Stimulated activated CD8-positive, alpha-beta memory T cell treated with anti-CD3 and anti-CD28 coated beads, Interleukin-7, amount 100 ng/mL, for 1 hour (primary cell): ENCODE results near the gene CSGALNACT2.
"Not testable (repeated sequence)": the region's sequence is repeated elsewhere in the genome, so short reads cannot be mapped to it uniquely, and the experiment has no call there.

ENCODE experiments used
- DNase-seq, 2 donors: peaks; one replicate each; pipeline ENCODE4 v3.0.0-alpha.2; 2020; ENCODE audit warnings: low read depth in 2 of 2

CSGALNACT2 gene

DNA sequence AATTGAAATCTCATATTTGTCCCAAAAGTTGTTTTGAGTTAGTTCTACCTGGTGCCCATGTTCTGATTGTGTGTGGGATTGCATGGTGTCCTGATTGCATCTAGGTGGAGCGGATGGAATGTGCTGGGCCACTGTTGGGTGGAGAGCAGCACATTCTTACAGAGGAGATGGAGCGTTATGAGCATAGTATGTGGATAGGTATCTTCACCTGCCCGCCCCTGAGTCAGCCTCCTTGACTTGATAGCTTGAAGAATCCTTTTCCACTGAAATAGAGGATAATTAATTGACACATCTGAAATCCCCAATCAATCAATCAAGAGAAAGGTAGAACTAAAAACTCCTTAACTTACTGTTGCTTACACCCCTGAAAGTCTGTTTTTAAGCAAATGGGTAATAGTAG lies 45.5 kb downstream of the CSGALNACT2 start:
- not testable (repeated sequence) for DNase-seq

DNA sequence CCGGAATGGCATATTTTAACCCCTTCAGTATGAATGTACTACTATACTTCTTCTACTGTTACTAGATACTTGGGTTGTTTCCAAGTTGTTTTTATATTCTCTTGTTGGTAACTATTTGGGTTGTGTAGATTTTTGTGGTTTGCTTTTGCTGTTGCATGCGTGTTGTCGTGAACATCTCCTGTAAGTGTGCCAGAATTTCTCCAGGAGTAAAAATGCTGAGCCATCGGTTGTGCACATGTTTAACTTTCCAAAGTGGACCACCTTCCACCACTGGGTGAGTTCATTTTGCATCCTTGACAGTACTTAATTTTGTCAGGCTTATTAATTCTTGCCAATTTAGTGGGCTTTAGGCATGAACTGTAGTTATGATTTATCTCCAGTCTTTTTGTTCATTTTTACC lies 47.9 kb downstream of the CSGALNACT2 start:
- no peak for DNase-seq

DNA sequence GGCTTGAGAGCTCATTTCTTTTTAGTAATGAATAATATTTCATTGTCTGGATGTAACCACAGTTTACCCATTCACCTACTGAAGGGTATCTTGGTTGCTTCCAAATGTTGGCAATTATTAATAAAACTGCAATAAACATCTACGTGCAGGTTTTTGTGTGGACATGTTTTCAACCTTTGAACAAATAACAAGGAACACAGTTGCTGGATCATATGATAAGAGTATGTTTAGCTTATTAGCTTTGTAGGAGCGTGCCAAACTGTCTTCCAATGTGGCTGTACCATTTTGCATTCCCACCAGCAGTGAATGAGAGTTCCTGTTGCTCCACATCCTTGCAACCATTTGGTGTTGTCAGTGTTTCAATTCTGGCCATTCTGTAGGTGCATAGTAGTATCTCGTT lies 49.0 kb downstream of the CSGALNACT2 start:
- DNase-seq = no peak

DNA sequence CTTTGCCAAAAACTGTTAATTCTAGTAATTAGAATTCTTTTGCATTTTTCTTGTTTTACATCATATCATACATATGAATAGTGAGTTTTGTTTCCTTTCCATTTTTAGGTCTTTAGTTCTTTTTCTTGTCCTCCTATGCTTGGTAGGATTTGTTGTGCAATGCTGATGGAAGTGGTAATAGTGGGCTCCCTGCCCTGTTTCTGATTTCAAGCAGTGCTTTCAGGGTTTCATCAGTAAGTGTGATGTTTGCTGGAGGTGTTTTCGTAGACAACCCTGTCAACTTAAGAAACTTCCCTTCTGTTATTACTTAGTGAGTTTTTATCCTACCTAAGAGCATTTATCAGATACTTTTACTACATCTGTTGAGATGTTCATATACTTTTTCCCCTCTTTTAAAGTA lies 50.5 kb downstream of the CSGALNACT2 start:
- DNase-seq = no peak

DNA sequence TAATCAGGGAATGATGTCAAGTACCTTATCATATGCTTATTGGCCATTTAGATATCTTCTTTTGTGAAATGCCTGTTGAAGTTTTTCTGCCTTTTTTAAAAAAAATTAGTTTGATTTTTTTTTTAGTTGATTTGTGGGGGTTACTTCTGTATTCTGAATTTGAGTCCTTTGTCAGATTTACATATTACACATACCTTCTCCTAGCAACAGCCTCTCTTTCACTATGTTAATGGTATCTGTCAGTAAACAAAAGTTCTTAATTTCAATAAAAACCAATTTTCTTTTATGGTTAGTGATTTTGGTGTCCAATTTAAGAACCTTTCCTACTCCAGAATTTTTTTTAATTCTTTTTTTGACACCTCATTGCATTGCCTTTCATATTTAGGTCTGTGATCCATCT lies 52.0 kb downstream of the CSGALNACT2 start:
- DNase-seq = no peak

DNA sequence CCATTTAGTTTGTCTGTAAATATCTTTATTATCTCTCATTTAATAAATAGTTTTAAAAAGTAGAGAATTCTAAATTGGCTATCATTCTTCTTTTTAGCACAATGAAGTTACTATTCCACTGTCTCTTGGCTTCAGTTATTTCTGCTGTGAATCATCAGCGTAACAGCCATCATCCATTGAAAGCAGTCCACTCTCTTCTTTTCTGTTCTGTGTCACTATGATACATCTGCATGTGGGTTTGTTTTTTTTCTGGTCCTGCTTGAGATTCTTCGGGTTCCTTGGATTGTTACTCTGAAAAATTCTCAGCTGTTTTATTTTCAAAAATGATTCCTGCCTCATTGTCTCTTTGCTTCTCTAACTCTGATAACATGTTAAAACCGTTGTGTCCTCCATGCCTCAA lies 52.5 kb downstream of the CSGALNACT2 start:
- no peak for DNase-seq

DNA sequence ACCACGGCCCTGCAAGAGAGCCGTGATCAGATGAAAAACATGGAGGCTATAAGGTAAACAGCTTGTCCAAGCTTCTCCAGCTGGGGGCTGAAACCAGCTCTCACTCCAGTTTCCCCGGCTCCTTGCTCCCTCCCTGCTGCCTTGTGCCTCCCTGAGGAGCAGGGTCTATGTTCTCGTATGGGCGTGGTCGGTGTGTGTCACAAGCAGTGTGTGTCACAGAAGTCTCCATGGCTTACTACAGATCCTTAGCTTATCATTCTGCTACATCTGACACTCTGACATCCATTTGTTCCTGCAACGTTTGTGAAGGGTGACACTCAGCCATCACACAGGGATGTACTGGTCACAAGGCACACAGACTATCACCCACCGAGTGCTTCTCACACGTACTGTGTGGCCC lies 54.6 kb downstream of the CSGALNACT2 start:
- no peak for DNase-seq

DNA sequence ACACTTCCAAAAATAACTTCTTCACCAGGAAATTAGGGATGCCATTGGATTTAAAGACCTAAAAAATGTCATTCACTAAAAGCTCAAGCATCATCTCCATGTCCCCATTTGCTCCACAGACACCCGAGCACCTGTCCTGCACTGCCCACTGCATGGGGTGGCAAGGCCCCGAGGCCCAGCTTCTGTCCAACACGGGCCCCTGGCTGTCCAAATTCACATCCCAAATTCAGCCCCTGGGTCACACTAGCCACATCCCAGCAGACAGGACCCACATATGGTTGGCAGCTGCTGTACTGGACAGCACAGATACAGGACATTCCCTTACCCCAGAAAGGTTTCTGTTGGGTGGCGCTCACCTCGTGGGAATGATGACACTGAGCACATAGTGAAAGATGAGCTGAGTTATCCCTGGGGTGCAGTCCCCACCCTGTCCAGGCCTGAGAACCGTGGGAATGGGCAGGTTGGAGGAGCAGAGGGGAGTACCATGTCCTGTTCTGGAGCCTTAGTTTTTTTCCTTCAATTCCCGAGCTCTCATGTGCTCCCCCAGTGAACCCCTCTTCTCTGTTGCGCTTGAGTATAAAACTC lies 55.3 kb downstream of the CSGALNACT2 start:
- DNase-seq = no peak

DNA sequence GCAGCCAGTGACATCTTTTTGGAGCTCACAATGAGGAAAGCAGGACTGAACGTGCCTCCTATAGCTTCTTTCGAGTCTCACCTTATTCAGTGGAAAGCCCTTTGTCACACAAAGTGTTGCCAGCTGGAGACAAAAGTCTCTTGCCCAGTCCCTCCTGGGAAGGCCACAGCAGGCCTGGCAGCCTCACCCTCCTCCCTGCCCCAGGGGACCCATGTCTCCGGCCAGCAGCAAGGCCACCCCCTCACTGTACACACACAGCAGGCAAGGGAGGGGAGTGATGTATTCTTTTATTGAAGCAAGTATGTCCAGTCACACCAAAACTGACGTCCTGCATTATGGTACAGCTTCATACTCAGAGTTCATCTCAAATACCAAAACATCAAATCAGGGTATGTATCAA lies 56.0 kb downstream of the CSGALNACT2 start:
- no peak for DNase-seq

DNA sequence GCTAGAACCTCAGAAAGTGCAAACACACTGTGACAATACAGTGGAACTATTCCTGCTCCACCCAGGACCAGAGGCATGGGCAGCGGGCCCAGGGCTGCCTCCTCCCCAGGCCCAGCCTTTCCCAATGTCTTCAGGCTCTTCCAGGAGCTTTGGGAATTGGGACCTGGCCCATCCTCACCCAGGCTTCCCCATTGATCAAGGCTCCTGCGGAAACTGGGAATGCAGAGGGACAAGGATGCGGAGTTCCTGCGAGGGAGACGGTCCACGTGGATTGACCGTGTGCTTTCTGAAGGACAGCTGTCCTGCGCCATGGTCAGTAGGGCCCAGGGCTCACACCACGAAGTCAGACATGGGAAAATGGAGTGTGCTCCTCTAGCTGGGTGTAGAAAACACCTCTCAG lies 56.6 kb downstream of the CSGALNACT2 start:
- DNase-seq = no peak

DNA sequence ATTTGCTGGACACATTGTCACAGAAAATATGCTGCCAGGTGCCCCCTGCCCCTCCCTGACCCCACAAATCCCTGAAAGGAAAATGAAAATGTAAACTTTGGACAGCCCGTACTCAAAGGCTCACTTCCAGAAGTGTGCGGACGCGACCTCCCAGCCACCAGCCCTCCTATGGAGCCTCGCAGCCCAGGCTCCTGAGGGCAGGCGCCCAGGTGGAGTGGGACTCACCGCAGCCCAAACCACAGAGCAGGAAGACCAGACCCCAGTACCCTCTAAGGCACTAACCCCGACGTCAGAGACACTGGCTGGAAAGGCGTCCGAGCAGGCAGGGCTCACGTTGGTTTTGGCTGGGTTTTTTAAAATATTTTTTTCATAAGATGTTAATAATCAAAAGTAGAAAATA lies 57.3 kb downstream of the CSGALNACT2 start:
- DNase-seq = no peak

DNA sequence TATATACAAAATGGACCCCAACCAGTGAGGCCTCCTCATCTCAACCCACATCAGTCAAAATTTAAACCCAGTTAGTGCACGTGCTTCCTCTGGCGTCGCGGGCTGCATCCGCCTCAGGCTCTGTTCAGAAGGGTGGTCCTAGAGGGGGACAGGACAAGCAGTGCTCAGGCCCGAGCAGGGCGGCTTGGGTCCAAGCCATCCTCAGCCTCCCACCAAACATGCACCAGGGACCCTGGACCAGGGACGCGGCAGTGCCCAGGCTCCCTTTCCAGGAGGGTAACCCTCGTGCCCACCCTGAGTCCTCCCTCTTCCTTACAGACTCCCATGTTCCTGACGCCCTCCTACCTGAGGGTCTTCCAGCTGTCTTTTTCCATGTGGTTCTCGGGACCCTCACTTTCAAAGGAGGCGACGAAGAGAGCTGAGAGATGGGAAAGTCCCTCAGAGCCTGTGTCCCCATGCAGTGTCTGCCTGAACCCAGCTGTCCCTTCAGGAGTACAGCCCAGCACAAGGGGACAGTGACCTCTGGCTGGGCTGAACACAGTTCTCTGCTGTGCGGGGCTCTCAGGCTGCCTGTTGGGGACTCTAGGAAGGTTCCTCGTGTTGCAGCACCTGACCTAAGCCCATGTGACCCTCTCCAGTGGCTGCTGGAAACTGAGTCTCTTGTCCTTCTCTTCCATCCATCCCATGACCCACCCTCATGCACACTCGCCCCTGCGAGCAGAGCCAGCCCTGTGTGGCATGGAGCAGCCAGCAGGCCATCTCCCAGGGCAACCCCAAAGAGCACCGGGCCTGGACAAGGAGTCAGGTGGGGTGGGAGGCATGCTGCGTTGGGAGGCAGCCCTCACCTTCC lies 58.1 kb downstream of the CSGALNACT2 start:
- no peak for DNase-seq

DNA sequence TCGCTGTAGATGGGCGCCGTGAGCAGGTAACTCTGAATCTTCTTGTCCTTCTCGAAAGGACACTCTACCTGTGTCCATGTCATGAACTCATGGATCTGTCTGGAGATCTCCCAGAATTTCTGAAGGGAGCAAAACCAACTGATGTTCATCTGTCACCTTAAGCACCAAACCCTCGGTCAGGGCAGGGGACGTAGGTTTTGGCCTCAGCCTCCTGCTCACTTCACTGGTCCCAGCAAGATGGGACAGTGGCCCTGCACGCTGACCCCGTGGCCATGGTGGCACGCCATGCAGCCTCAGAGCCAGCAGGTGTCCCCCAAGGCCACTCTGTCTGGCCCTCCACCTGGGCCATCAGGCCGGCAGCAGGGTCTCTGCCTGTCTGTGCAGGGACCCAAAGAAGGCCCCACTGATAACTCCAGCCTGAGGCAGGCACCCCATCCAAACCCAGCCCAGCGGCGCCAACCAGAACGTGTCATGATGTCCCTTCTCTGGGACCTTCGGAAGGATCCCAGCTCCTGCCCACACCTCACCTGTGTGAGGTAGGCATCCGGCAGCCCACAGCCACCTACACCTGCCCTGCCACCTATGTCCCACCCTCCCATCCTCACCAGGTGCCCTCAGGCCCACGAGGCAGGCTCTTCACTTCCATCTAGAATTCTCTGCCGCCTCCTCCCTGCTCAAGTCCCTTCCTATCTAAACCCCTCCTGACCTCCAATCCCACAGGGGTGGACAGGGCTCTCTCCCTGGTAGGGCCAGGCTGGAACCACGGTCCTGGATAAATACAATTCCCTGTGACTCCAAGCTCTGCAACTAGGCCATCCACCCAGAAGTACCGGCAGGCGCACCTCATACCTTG lies 59.0 kb downstream of the CSGALNACT2 start:
- DNase-seq = no peak

DNA sequence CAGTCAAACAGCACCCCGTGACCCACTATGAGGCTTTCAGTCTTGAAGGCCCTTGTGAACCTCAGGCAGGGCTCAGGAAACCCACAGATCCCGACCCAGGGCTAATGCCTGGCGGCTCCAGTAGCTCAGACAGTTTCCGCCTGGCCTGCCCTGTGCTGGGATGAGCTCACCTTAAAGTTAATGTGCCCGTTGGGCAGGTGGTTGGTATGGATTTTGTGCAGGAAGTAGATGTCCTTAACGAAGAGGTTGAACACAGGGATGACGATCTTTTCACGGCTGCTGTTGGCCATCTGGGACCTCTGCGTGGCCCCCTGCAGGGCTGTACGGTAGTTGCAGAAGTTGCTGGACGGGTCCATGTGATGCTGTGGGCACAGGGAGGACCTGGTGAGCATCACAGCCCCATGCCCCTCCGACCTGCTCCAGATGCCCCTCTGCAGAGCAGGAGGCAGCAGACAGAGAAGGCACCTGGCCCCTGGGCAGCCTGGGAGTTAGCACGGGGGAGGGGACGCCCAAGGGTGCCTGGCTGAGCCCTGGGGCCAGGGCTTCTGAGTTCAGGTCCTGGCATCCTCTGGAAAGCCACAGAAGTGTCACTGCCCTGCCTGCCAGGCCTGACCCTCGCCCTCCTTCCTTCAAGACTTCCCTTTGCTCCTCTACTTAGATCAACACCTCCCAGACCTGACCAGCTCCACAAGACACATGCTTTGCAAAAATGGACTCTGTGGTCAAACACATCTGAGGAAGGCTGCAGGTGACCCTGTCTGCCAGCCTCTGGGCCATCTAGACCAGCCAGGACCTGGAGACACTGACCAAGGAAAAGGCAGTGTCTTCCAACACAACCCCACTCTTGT lies 59.8 kb downstream of the CSGALNACT2 start:
- no peak for DNase-seq

DNA sequence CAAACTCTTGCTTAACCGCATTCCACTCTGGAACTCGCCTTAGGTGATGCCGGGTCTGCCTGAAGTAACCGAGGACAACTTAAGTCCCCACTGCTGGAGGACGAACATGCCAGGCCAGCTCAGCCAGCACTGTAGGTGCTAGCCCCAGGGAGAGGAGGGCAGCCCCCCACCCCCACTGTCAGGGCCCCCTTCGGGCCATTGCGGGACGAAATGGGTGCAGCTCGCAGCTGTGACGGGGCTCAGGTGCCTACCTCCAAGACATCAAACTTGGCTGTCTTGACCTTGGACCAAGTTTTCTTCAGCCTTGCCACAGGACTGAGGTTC lies 60.4 kb downstream of the CSGALNACT2 start:
- DNase-seq = no peak

DNA sequence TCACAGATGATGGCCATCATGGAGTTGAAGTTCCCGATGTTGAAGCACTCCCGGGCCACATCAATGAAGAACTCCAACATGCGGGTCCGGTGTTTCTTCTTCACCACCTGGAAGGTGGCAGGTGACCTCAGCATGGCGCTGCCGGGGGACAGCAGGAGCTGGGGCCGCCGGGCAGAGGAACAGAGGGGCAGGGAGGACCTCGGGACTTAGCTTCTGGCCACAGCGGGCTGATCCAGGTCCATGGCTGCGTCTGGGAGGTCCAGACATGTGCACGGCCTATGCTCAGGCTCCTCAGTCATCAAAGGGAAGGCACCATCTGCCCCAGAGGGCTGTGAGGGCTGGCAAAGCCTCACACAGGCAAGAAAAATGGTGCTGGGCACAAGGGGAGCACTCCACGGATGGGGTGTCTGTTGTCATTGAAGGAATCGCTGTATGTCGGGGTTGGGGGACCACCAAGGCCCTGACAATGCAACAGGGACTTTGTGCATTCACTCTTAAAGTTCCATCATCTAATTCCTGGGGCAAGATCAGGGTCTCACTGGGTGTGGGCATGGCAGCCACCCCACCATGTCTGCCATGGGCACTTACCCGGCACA lies 60.9 kb downstream of the CSGALNACT2 start:
- DNase-seq = no peak

DNA sequence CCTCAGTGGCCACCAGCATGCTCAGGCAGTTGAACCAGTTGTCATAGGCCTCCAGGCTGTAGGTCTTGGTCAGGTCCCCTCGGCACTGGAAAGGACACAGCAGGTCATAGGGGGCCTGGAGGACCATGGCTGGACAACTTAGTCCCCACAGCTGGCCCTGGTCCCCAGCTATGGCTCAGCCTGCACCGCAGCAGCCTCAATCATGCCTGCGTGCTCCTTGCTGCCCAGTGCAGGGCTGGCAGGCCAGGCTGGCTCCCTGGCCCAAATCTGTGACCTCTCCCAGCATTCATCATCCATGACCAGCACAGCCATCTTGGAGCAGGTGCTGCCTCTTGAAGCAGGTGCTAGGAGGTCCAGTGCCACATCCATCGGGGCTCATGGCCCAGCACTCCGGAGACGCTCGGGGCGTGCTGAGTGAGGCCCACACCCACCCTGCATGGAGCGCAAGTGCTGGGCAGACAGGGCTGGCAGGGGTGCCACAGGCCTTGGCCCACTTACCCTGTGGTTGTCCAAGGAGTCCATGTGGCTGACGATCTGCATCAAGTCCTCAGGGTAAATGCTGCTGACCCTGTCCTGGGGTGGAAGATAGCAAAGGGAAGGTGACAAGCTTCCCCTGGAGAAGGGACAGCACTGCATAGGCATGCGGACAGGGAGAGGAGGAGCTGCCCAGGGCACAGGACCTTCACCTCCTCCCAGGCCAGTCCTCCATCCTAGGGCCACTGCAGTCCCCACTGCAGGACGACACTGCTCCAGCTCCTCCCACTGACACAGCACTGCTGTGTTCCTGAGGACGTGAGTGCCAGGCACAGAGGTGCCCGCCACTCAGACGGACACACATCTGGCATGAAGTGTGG lies 61.7 kb downstream of the CSGALNACT2 start:
- DNase-seq = no peak

DNA sequence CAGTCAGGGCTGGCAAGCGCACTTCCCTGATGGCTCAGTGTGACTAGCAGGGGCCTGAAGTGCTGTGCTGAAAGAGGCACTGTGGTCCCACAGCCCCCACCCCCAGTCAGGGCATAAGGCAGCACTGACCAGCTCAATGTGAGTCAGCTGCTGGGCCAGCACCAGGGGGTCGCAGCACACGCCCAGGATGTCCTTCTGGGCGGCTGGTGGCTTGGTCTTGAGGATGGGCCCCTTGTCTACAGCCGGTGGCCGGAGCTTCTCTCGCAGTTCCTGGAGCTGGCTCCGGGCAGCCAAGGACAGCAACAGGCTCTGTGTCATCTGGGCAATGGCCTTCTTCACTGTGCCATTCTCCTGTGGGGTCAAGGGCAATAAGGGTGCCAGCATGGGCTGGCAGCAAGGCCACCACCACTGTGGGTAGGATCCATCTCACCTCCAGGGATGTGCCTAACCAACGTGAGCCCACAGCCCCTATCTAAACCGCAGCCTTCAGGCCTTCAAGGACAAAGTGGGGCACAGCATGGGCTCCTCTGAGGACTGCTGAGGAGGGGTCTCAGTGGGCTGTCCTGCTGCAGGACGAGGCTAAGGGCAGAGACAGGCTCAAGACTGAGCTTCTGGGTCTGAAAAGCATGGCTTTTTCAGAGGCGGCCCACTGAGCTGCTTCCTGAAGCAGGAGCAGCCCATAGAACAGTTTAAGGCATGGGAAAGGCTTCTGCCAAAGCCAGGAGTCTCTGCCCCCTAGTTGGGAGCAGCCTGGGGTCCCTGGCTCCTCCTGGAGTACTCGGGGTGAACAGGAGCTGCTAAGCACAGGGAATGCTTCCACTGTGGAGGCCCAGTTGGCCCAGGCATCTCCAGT lies 62.5 kb downstream of the CSGALNACT2 start:
- no peak for DNase-seq

DNA sequence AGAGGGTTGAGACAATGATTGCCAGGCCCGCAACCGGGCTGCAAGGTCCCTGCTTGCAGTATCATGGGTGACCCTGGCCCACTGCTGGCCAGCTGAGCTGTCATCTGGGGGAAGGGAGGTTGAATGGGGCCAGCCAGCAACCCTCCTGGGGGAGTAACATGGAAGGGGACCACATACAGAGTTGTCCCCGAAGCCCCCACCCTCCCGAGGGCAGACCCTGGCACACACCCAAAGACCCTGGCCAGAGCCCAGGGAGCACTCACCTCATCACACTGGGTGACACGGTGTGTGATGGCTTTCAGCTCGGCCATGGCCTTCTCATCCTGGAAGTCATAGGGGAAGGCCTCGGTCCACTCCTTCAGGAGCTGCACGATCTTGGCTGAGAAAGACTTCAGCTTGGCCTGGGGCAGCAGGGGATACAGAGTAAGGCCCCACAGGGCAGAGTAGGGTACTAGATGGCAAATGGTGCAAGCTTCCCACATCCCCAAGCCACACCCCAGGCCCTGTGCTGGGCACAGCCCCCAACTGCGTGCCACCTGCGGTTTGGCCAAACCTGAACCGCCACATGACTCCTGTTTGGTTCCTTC lies 63.4 kb downstream of the CSGALNACT2 start:
- no peak for DNase-seq
